Gastrocnemius medialis (tissue), 4 donors: ENCODE measurements around the gene HMCN2.

Experiments
- POLR2A ChIP-seq, 2 donors: fragments of 450-650 bp; IDR thresholded peaks; one replicate each; pipeline ENCODE4 v1.6.1; 2017; ENCODE audit warnings: antibody characterized with exemption in 2 of 2, mild to moderate bottlenecking in 2 of 2, moderate library complexity in 2 of 2
- TF ChIP-seq, protein P1 (sequence below), 5 experiments: fragments of 450-650 bp in 3 of 5; fragments of 200-600 bp in 2 of 5; sonication (generic) in 2 of 5; IDR thresholded peaks in 4 of 5; conservative IDR thresholded peaks in 1 of 5; 1 replicate in 4 of 5; 2 replicates in 1 of 5; pipeline ENCODE4 v1.5.1; 2016 to 2019; ENCODE audit warnings: antibody characterized with exemption in 5 of 5, mild to moderate bottlenecking in 3 of 5, moderate library complexity in 3 of 5

DNA sequence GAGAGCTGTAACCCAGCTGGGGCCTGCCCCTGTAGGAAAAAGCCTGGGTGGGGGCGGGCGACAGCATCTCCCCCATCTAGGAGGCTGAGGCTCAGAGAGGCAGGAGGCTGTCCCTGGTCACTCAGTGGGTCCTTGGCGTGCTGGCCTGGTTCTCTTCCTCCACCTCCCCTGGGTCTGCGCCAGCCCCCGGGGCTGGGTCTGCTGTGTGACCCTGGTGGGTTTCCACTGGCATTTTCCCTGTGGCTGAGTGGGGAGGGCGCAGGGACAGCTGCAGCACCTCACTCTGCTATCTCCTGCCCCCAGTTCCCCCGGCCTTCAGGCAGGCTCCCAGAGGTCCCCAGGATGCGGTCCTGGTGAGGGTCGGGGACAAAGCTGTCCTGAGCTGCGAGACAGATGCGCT is 119.7 kb downstream of the HMCN2 start:
- TF ChIP-seq, protein P1, sequence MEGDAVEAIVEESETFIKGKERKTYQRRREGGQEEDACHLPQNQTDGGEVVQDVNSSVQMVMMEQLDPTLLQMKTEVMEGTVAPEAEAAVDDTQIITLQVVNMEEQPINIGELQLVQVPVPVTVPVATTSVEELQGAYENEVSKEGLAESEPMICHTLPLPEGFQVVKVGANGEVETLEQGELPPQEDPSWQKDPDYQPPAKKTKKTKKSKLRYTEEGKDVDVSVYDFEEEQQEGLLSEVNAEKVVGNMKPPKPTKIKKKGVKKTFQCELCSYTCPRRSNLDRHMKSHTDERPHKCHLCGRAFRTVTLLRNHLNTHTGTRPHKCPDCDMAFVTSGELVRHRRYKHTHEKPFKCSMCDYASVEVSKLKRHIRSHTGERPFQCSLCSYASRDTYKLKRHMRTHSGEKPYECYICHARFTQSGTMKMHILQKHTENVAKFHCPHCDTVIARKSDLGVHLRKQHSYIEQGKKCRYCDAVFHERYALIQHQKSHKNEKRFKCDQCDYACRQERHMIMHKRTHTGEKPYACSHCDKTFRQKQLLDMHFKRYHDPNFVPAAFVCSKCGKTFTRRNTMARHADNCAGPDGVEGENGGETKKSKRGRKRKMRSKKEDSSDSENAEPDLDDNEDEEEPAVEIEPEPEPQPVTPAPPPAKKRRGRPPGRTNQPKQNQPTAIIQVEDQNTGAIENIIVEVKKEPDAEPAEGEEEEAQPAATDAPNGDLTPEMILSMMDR (IDR thresholded peaks at IDR 0.05 in 4 of 5, conservative IDR thresholded peaks at IDR 0.05 in 1 of 5) = no peak
- no peak for TF ChIP-seq POLR2A (IDR thresholded peaks at IDR 0.05)
